OCI-LY7 (cell line): ENCODE measurements around the gene ABHD1. TPM values are rescaled to one million over a fixed set of nuclear protein-coding genes. Genes with fewer than 3 reads are reported as not detected.

Source experiments
- BruUV-seq: library from RNA; stranded (reverse); fragments of 400-500 nt; replicated peaks from 2 replicates; lab custom pipeline; 2021; lab: Mats Ljungman, UMichigan
- CTCF ChIA-PET: fragments of 300-600 bp; sonication (Branson Sonifier 250); formaldehyde crosslinking; loops from one replicate; lab custom pipeline; 2022; ENCODE audit warnings: antibody characterized with exemption; ENCODE audit not compliant: unreplicated experiment; lab: Charles Lee
- POLR2A ChIA-PET: fragments of 300-600 bp; sonication (Branson Sonifier 250); formaldehyde crosslinking; loops from one replicate; lab custom pipeline; 2022; ENCODE audit warnings: antibody characterized with exemption; lab: Charles Lee
- DNase-seq: peaks from one replicate; pipeline ENCODE4 v3.0.0-alpha.2; 2015; ENCODE audit warnings: low spot score
- H2AFZ ChIP-seq: fragments of 200-600 bp; sonication (generic), shearing (Covaris generic); 2 replicates; pipeline ENCODE4 v1.6.1; 2014; ENCODE audit warnings: mild to moderate bottlenecking, antibody characterized with exemption, low read length, moderate library complexity
- H3K27ac ChIP-seq: fragments of 200-600 bp; sonication (generic); 2 replicates; pipeline ENCODE4 v1.5.1; 2014; ENCODE audit warnings: mixed run types, low read depth, mild to moderate bottlenecking, moderate library complexity, low read length, inconsistent platforms; ENCODE audit not compliant: poor library complexity, severe bottlenecking
- H3K36me3 ChIP-seq: fragments of 200-600 bp; sonication (generic); 2 replicates; pipeline ENCODE4 v1.6.1; 2014; ENCODE audit warnings: mild to moderate bottlenecking, antibody characterized with exemption, low read length, moderate library complexity, mixed read lengths; ENCODE audit not compliant: insufficient read depth
- H3K4me1 ChIP-seq: fragments of 200-600 bp; sonication (generic); 2 replicates; pipeline ENCODE4 v1.5.1; 2014; ENCODE audit warnings: mild to moderate bottlenecking, low read length; ENCODE audit not compliant: insufficient read depth, poor library complexity, severe bottlenecking
- H3K4me2 ChIP-seq: fragments of 200-600 bp; sonication (generic); 2 replicates; pipeline ENCODE4 v1.6.1; 2014; ENCODE audit warnings: mild to moderate bottlenecking, low read length
- H3K4me3 ChIP-seq: fragments of 200-600 bp; sonication (generic); 2 replicates; pipeline ENCODE4 v1.5.1; 2014; ENCODE audit warnings: mild to moderate bottlenecking, low read depth, low read length; ENCODE audit not compliant: poor library complexity, severe bottlenecking
- H3K79me2 ChIP-seq: fragments of 200-600 bp; sonication (generic); 2 replicates; pipeline ENCODE4 v1.6.1; 2016; ENCODE audit warnings: low read depth, mild to moderate bottlenecking, low read length, moderate library complexity, mixed read lengths; ENCODE audit not compliant: insufficient read depth
- H3K9me2 ChIP-seq: fragments of 200-600 bp; sonication (generic); 2 replicates; pipeline ENCODE4 v1.6.1; 2016; ENCODE audit warnings: mild to moderate bottlenecking, low read length, mixed read lengths; ENCODE audit not compliant: insufficient read depth
- H3K9me3 ChIP-seq: fragments of 200-600 bp; sonication (generic); 2 replicates; pipeline ENCODE4 v1.6.1; 2014; ENCODE audit warnings: mild to moderate bottlenecking, mixed run types, low read length, mixed read lengths
- H4K20me1 ChIP-seq: fragments of 200-600 bp; sonication (generic); 2 replicates; pipeline ENCODE4 v1.6.1; 2014; ENCODE audit warnings: mild to moderate bottlenecking, antibody characterized with exemption, low read length, moderate library complexity, mixed read lengths; ENCODE audit not compliant: insufficient read depth
- CTCF ChIP-seq: fragments of 200-600 bp; sonication (generic); conservative IDR thresholded peaks from 2 replicates; pipeline ENCODE4 v1.5.1; 2014; ENCODE audit warnings: mild to moderate bottlenecking, antibody characterized with exemption, low read length, moderate library complexity, mixed read lengths
- EZH2phosphoT487 ChIP-seq: fragments of 200-600 bp; sonication (generic); IDR thresholded peaks from 2 replicates; pipeline ENCODE4 v1.6.1; 2018; ENCODE audit warnings: low read depth, borderline replicate concordance, mild to moderate bottlenecking, mixed run types, antibody characterized with exemption, low read length, moderate library complexity, mixed read lengths
- intact Hi-C: fragments of 100-400 bp; cut with micrococcal nuclease; formaldehyde crosslinking; loops from one replicate; pipeline ENCODE4 v1.10.0; 2022; ENCODE audit not compliant: unreplicated experiment
- total RNA-seq, 2 experiments: library from RNA; depleted of rRNA in 1 of 2; stranded (reverse); fragments of >200 nt in 1 of 2; shearing (Covaris generic) in 1 of 2; gene quantifications; 2 replicates each; pipeline ENCODE4 v1.2.3, GENCODE V29; 2014 to 2022

The ABHD1 gene
- total RNA-seq, 2 experiments from 2014 or later: not detected

GRCh38 chr2:27076323-27076722 is 47.3 kb upstream of the ABHD1 start:
- TF ChIP-seq EZH2phosphoT487 (no peak), CTCF (no peak)
- Histone ChIP-seq H3K36me3 (no peaks in the 10 kb centered on the region), H3K4me2 (no peak overlapping the region), H2AFZ (no peak overlapping the region; the same call in 1 of the 2 replicates), H3K79me2 (peaks cover 1% of the 10 kb centered on the region; the same call in 1 of the 2 replicates), H3K4me3 (no peak overlapping the region), H3K9me2 (no peaks in the 10 kb centered on the region), H3K27ac (peak overlapping the region; percentile 81), H3K9me3 (no peaks in the 10 kb centered on the region), H3K4me1 (peaks cover 73% of the 10 kb centered on the region), H4K20me1 (no peaks in the 10 kb centered on the region)
- intact Hi-C loops: no loop called here
- DNase-seq: no peak
- no TSS peak for BruUV-seq
- POLR2A ChIA-PET: no interaction called here
- CTCF ChIA-PET: no interaction called here

GRCh38 chr2:27077231-27077630 is 46.4 kb upstream of the ABHD1 start:
- Histone ChIP-seq H4K20me1 (no peaks in the 10 kb centered on the region), H3K9me3 (no peaks in the 10 kb centered on the region), H3K4me2 (peak overlapping the region; percentile 35), H2AFZ (peak overlapping the region; percentile 48; the same call in 1 of the 2 replicates), H3K79me2 (no peaks in the 10 kb centered on the region), H3K4me1 (peaks cover 79% of the 10 kb centered on the region), H3K4me3 (no peak overlapping the region), H3K27ac (peak overlapping the region; percentile 46), H3K36me3 (no peaks in the 10 kb centered on the region), H3K9me2 (no peaks in the 10 kb centered on the region)
- ChIA-PET POLR2A (interaction anchor here (0.6 to 1.1 kb wide), 4 partner anchors 10 to 25 kb away, joined by 3 to 6 read pairs (median 4); no protein-coding TSS in a partner anchor), CTCF (interaction anchor here (0.6 to 1.1 kb wide), 3 partner anchors 19 to 226 kb away, joined by 3 to 6 read pairs (median 3); no protein-coding TSS in a partner anchor)
- peak; percentile 59 for DNase-seq
- TF ChIP-seq CTCF: no peak
- intact Hi-C loops: no loop called here
- no TSS peak for BruUV-seq
